Inflammatory macrophage treated with lipopolysaccharide for 1 hour (primary cell): Measurements from ENCODE around the gene ZCCHC14.
"Not testable (repeated sequence)": the region's sequence is repeated elsewhere in the genome, so short reads cannot be mapped to it uniquely, and the experiment has no call there.

Experiments used
- DNase-seq, 2 donors: peaks; one replicate each; pipeline ENCODE4 v3.0.0-alpha.2; 2020 to 2022

The ZCCHC14 gene

GRCh38 chr16:87404764-87405625, 87.8 kb downstream of the ZCCHC14 start:
- DNase-seq, result no peak

GRCh38 chr16:87395181-87395842, 97.5 kb downstream of the ZCCHC14 start:
- no peak for DNase-seq

- no peak for DNase-seq
Measured at GRCh38 chr16:87393680-87394055, 99.2 kb downstream of the ZCCHC14 start.

- peak in 1 of 2 donors; percentile 24 for DNase-seq
Measured at GRCh38 chr16:87392821-87393679, 99.8 kb downstream of the ZCCHC14 start.

GRCh38 chr16:87391950-87392820, 100.6 kb downstream of the ZCCHC14 start, which contains the start of gene MAP1LC3B:
MAP1LC3B (plus strand) TSS chr16:87392336; CDS start chr16:87392428, 92 bp downstream.
- DNase-seq, result peak; percentile 94 to 98

GRCh38 chr16:87391324-87391949, 101.4 kb downstream of the ZCCHC14 start:
- DNase-seq, result peak; percentile 82 to 85

- DNase-seq, result no peak
Measured at GRCh38 chr16:87390641-87391323, 102.0 kb downstream of the ZCCHC14 start.

GRCh38 chr16:87389914-87390313, 102.9 kb downstream of the ZCCHC14 start:
- DNase-seq, result not testable (repeated sequence)

GRCh38 chr16:87389245-87389644, 103.6 kb downstream of the ZCCHC14 start:
- no peak for DNase-seq

- no peak for DNase-seq
Measured at GRCh38 chr16:87388818-87389134, 104.0 kb downstream of the ZCCHC14 start.

- DNase-seq, result peak; percentile 95 to 99
Measured at GRCh38 chr16:87387942-87388817, 104.6 kb downstream of the ZCCHC14 start.

- DNase-seq, result not testable (repeated sequence)
Measured at GRCh38 chr16:87384875-87385167, 108.0 kb downstream of the ZCCHC14 start.

GRCh38 chr16:87384162-87384874, 108.5 kb downstream of the ZCCHC14 start:
- DNase-seq, result no peak

GRCh38 chr16:87383505-87384161, 109.2 kb downstream of the ZCCHC14 start, which contains the start of gene FBXO31:
FBXO31 (minus strand) TSS chr16:87383776; CDS start chr16:87383744, 32 bp downstream.
- DNase-seq, result peak; percentile 79 to 91

GRCh38 chr16:87382023-87382785, 110.6 kb downstream of the ZCCHC14 start:
- DNase-seq, result no peak

GRCh38 chr16:87380881-87381280, 111.9 kb downstream of the ZCCHC14 start:
- no peak for DNase-seq

GRCh38 chr16:87380403-87380802, 112.4 kb downstream of the ZCCHC14 start:
- DNase-seq, result no peak

GRCh38 chr16:87379312-87379752, 113.5 kb downstream of the ZCCHC14 start:
- DNase-seq, result not testable (repeated sequence)
